OCI-M2 (cell line): Measurements from ENCODE around the gene FRMPD3.
"Not testable (repeated sequence)": the region's sequence is repeated elsewhere in the genome, so short reads cannot be mapped to it uniquely, and the experiment has no call there.

Source experiments
- DNase-seq: peaks from one replicate; lab custom pipeline; 2025; ENCODE audit not compliant: unreplicated experiment; lab: John Stamatoyannopoulos, UW

Gene FRMPD3

GRCh38 chrX:107448998-107449835 lies at the start of gene FRMPD3:
TSS of gene FRMPD3 (plus strand) at chrX:107449652. CDS start at chrX:107526589, 76,937 bp downstream.
- no peak for DNase-seq

- no peak for DNase-seq
These were observed 28.9 kb upstream of the FRMPD3 start for GRCh38 chrX:107420571-107420970.

- no peak for DNase-seq
These were observed 28.1 kb upstream of the FRMPD3 start for GRCh38 chrX:107421337-107421861.

- DNase-seq = no peak
These were observed 20.4 kb upstream of the FRMPD3 start for GRCh38 chrX:107429090-107429489.

GRCh38 chrX:107440187-107440586 lies 9.3 kb upstream of the FRMPD3 start:
- no peak for DNase-seq

GRCh38 chrX:107440692-107441091 lies 8.8 kb upstream of the FRMPD3 start:
- no peak for DNase-seq

GRCh38 chrX:107442914-107443527 lies 6.4 kb upstream of the FRMPD3 start:
- no peak for DNase-seq

- DNase-seq = no peak
These were observed 4.3 kb upstream of the FRMPD3 start for GRCh38 chrX:107445146-107445545.

- no peak for DNase-seq
These were observed 3.8 kb upstream of the FRMPD3 start for GRCh38 chrX:107445631-107446030.

- no peak for DNase-seq
These were observed 1.8 kb upstream of the FRMPD3 start for GRCh38 chrX:107447642-107448041.

- DNase-seq = no peak
These were observed 841 bp upstream of the FRMPD3 start for GRCh38 chrX:107448625-107448997.

GRCh38 chrX:107450823-107451509 lies 1.5 kb downstream of the FRMPD3 start:
- DNase-seq = no peak

GRCh38 chrX:107451731-107452130 lies 2.3 kb downstream of the FRMPD3 start:
- no peak for DNase-seq

GRCh38 chrX:107452581-107452980 lies 3.1 kb downstream of the FRMPD3 start:
- DNase-seq = no peak

GRCh38 chrX:107454302-107454701 lies 4.8 kb downstream of the FRMPD3 start:
- DNase-seq = no peak

GRCh38 chrX:107457289-107457688 lies 7.8 kb downstream of the FRMPD3 start:
- no peak for DNase-seq

GRCh38 chrX:107465932-107466620 lies 16.6 kb downstream of the FRMPD3 start:
- DNase-seq = no peak

- no peak for DNase-seq
These were observed 17.8 kb downstream of the FRMPD3 start for GRCh38 chrX:107467271-107467670.

GRCh38 chrX:107470198-107470597 lies 20.7 kb downstream of the FRMPD3 start:
- DNase-seq = no peak

GRCh38 chrX:107470971-107471370 lies 21.5 kb downstream of the FRMPD3 start:
- DNase-seq = no peak

GRCh38 chrX:107471420-107471819 lies 22.0 kb downstream of the FRMPD3 start:
- DNase-seq = not testable (repeated sequence)
